ENCODE data around the gene PHAX. TPM values are rescaled to one million over a fixed set of nuclear protein-coding genes. Genes with fewer than 3 reads are reported as not detected.

PHAX gene
- total and polyA plus RNA-seq, 2 donors from 2014 or later: 23.7 to 33.3 TPM

- peak in 4 of 5 donors; percentile 61 to 88 (median 74) for DNase-seq
These were observed 75.5 kb downstream of the PHAX start for GRCh38 chr5:126676195-126676624.

More at GRCh38 chr5:126676195-126676624, 75.5 kb downstream of the PHAX start:
- Histone ChIP-seq H3K27ac (ENCODE audit: low read depth in 2 of 2, low read length in 2 of 2) (no peak overlapping the region), H3K27me3 (ENCODE audit: control insufficient read depth, insufficient read depth, low read length) (no peaks in the 10 kb centered on the region), H3K36me3 (ENCODE audit: control insufficient read depth in 2 of 3, insufficient read depth in 3 of 3, low read length in 3 of 3) (no peaks in the 10 kb centered on the region), H3K9ac (ENCODE audit: low read length in 3 of 3) (no peak overlapping the region), H3K9me3 (ENCODE audit: control insufficient read depth in 2 of 3, insufficient read depth in 1 of 3, low read length in 3 of 3) (no peaks in the 10 kb centered on the region), H3K4me3 (ENCODE audit: low read length in 3 of 3) (no peak overlapping the region), H3K4me1 (ENCODE audit: control insufficient read depth in 2 of 3, insufficient read depth in 2 of 3, low read depth in 1 of 3, low read length in 3 of 3) (no peaks in the 10 kb centered on the region)
- peak; percentile 74 for TF ChIP-seq CTCF (IDR thresholded peaks at IDR 0.05; ENCODE audit: borderline replicate concordance, extremely low read depth, insufficient read depth)
- FAIRE-seq: no peak
- intact Hi-C loops (cut with DNase I): loop anchor here (10.0 kb wide), 1 partner anchor 99 kb away; the partner anchor contains the start of gene LMNB1

Other genes starting within 250 kb of the PHAX start
- gene GRAMD2B, start 177.5 kb upstream of the PHAX start, total RNA-seq: 38.5 TPM
- gene GRAMD2B, start 177.5 kb upstream of the PHAX start, polyA plus RNA-seq (ENCODE audit: insufficient read depth, low read depth, low replicate concordance): 18.4 TPM
- gene ALDH7A1, start 5.7 kb upstream of the PHAX start, total RNA-seq: 51.8 TPM
- gene ALDH7A1, start 5.7 kb upstream of the PHAX start, polyA plus RNA-seq (ENCODE audit: insufficient read depth, low read depth, low replicate concordance): 184 TPM
- gene LMNB1, start 176.2 kb downstream of the PHAX start, total RNA-seq: 10.3 TPM
- 1.7 TPM for gene LMNB1, start 176.2 kb downstream of the PHAX start, polyA plus RNA-seq (ENCODE audit: insufficient read depth, low read depth, low replicate concordance)